ENCODE measurements around the gene SEL1L3.
A peak's percentile ranks its signal among the peaks of the same experiment; 100 is the strongest.

Gene SEL1L3

DNA sequence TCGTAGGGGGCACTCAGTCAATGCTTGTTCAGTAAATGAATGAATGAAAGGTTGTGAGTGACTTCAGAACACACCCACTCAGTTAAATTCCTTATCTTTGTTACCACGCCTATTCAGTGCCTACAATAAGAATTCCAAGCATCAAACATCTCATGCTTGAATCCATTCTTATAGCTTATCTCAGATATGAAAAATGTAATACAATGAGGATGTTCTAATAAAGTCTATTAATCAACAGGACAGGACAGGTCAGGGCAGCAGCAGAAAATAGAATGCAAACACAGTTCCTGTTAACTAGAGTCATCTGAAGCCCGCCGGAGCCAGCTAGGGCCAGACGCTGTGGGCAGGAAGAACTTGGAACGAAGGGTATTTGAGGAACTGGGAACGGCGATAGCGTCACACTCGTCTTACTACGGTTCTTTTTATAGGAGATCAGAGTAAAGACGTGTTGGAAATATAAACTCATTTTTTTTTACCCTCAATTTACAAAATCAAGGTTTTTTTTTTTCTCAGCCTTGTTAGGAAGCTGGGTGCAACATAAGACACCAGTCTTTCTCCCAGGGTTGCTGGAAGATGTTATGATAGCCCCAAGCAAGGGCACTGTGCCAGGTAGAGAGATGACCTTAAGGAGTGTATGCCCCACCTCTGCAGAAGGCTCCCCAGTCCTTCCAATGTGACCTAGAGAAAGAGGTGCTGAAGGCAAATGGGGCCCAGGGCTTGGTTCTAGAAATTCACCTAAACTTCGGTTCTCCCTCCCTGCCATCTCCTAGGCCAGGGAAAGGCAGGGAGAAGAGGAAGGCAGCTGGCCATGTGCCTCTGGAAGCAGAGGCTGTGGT lies 48.3 kb downstream of the SEL1L3 start:
- CTCF ChIA-PET = interaction anchor here (1.0 to 1.5 kb wide), 3 partner anchors 47 to 374 kb away, joined by 3 to 6 read pairs (median 4); no protein-coding TSS in a partner anchor
- POLR2A ChIA-PET = interaction anchor here (0.7 kb wide), 1 partner anchor 89 kb away, joined by 4 read pairs; no protein-coding TSS in a partner anchor
- H3K4me3 ChIP-seq (ENCODE audit: low read depth, low read length) = no peak overlapping the region
- TF ChIP-seq, protein P1, sequence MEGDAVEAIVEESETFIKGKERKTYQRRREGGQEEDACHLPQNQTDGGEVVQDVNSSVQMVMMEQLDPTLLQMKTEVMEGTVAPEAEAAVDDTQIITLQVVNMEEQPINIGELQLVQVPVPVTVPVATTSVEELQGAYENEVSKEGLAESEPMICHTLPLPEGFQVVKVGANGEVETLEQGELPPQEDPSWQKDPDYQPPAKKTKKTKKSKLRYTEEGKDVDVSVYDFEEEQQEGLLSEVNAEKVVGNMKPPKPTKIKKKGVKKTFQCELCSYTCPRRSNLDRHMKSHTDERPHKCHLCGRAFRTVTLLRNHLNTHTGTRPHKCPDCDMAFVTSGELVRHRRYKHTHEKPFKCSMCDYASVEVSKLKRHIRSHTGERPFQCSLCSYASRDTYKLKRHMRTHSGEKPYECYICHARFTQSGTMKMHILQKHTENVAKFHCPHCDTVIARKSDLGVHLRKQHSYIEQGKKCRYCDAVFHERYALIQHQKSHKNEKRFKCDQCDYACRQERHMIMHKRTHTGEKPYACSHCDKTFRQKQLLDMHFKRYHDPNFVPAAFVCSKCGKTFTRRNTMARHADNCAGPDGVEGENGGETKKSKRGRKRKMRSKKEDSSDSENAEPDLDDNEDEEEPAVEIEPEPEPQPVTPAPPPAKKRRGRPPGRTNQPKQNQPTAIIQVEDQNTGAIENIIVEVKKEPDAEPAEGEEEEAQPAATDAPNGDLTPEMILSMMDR (IDR thresholded peaks at IDR 0.05; ENCODE audit: insufficient read depth, low read length, missing control alignments) = no peak
- DNase-seq (ENCODE audit: low read depth, low spot score) = no peak

DNA sequence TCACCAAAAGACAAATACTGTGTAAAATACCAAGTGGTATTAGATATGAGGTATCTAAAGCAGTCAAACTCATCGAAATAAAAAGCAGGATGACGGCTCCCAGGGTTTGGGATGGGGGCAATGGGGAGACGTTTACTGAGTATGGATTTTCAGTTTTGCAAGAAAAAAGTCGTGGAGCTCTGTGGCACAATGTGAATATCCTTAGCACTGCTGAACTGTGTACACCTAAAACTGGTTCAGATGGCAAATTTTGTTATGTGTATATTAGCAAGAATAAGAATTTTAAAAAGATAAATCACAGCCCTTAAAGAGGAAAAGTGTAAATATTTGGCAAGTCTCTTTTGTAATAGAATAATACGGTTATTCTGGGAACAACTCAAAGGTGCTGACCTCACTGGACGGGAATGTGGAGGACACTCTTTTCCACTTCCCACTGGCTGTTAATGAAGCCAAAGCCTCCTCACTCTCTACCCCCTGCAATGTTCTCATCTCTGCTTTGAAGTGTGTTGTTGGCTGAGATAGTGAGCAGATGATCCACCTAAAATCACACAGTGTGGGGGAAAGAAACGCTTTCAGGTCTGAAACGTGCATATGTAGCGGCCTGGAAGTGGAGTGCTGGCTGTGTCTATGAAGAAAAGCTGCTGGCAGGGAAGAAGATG lies 49.2 kb downstream of the SEL1L3 start:
- TF ChIP-seq, protein P1 (IDR thresholded peaks at IDR 0.05; ENCODE audit: insufficient read depth, low read length, missing control alignments) = no peak
- ChIA-PET CTCF (no interaction called here), POLR2A (no interaction called here)
- H3K4me3 ChIP-seq (ENCODE audit: low read depth, low read length) = no peak overlapping the region
- DNase-seq (ENCODE audit: low read depth, low spot score) = peak; percentile 57

DNA sequence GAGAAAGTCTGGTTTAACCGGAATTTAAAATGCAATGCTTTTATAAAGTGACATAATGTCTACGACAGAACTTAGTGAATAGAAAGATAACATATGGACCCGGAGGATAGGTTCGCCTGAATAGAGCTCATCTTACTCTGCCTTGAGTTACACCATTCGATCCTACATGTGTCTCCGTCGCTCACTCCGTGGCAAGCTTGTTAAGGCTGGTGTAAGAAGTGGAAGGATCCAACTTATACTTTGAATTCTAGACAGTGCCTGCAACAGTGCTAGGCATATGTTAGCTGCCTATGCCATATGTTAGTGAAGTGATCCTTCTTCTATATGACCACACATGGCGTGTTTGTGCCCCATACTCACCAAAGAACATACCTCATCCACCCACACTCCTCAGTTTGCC lies 50.9 kb downstream of the SEL1L3 start:
- ChIA-PET POLR2A (interaction anchor here (1.0 kb wide), 1 partner anchor 15 kb away, joined by 5 read pairs; no protein-coding TSS in a partner anchor), CTCF (no interaction called here)
- TF ChIP-seq, protein P1 (IDR thresholded peaks at IDR 0.05; ENCODE audit: insufficient read depth, low read length, missing control alignments) = no peak
- no peak overlapping the region for H3K4me3 ChIP-seq (ENCODE audit: low read depth, low read length)
- DNase-seq (ENCODE audit: low read depth, low spot score) = no peak

DNA sequence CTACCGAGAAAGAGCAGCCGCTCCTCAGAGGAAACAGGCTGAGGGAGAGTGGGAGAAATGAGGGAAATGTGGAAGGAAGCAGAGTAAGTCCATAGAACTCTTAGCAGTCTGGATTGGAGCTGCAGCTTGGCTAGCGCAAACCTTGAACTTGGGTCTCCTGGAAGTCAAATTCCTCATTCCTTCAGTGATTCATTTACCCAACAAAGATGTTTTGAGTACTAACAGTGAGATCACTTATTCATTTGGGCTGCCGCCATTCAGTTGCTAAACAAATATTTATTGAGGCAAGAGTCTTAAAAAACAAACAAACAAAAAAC lies 51.5 kb downstream of the SEL1L3 start:
- DNase-seq (ENCODE audit: low read depth, low spot score) = no peak
- TF ChIP-seq, protein P1 (IDR thresholded peaks at IDR 0.05; ENCODE audit: insufficient read depth, low read length, missing control alignments) = no peak
- POLR2A ChIA-PET = interaction anchor here (1.0 kb wide), 1 partner anchor 15 kb away, joined by 5 read pairs; no protein-coding TSS in a partner anchor
- H3K4me3 ChIP-seq (ENCODE audit: low read depth, low read length) = no peak overlapping the region
- CTCF ChIA-PET = no interaction called here

DNA sequence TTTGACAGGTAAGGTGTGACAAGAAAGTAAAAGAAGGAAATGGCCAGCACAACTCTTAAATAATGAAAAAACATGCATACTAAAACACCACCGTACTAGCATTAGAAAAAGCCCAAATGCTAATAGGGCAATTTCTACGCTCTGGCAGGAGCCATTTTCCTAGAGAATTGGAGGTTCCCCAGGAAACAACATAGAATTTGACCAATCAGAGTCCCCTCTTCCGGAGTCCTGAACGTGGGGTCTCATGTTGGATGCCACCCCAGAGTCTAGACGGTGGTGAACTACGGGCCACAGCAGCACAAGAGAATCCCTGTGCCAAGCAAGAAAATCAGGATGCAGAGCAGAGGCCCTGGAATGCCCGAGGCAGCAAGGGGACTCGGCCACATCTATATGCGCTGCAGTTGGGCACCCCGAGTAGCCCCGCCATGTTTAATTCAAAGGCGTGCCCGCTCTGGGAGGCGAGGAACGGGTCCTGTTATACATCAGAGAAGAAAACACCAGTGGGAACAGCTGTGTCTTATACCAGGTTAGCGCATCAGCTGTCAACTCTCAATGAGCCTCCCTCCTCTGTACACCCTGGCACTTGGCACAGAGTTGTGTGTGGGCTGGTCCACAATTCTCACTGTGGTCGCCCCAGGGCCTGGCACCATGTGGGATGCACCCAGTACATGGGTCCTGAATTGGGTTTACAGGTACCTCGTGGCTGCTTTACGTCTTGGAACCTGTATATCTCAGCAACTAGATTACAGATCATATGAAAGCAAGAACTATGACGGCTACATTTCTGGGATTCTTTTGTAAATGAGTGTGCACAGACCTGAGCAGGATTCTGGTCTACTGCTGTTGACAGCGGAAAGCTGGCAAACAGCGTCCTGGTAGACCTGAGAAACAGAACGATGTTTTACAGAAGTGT lies 52.1 kb downstream of the SEL1L3 start:
- TF ChIP-seq, protein P1 (IDR thresholded peaks at IDR 0.05; ENCODE audit: insufficient read depth, low read length, missing control alignments) = no peak
- ChIA-PET POLR2A (interaction anchor here (1.0 kb wide), 1 partner anchor 14 kb away, joined by 5 read pairs; no protein-coding TSS in a partner anchor), CTCF (no interaction called here)
- H3K4me3 ChIP-seq (ENCODE audit: low read depth, low read length) = no peak overlapping the region
- no peak for DNase-seq (ENCODE audit: low read depth, low spot score)
